HL-60 (cell line): Measurements from ENCODE around the gene FAM120AOS.

Experiments
- DNase-seq, 2 experiments: peaks; one replicate each; pipeline ENCODE4 v3.0.0-alpha.2; 2010 to 2020; ENCODE audit warnings: low read depth in 1 of 2, low spot score in 1 of 2
- H3K27ac ChIP-seq: fragments of 250-450 bp; sonication (Bioruptor Pico); replicated peaks from 2 replicates; pipeline ENCODE4 v1.5.1; 2020; ENCODE audit warnings: mild to moderate bottlenecking, moderate library complexity
- H3K27me3 ChIP-seq: fragments of 250-450 bp; sonication (Bioruptor Pico); 2 replicates; pipeline ENCODE4 v1.5.1; 2021; ENCODE audit warnings: mild to moderate bottlenecking, moderate library complexity; ENCODE audit not compliant: insufficient read depth, poor library complexity, severe bottlenecking
- H3K4me3 ChIP-seq: replicated peaks from 2 replicates; pipeline ENCODE4 v1.5.1; 2011; ENCODE audit warnings: mild to moderate bottlenecking, control low read depth, low read length; ENCODE audit not compliant: insufficient read depth
- CTCF ChIP-seq: IDR thresholded peaks from one replicate; pipeline ENCODE4 v1.5.1; 2011; ENCODE audit warnings: low read length, control low read depth, inconsistent platforms; ENCODE audit not compliant: insufficient read depth
- GABPA ChIP-seq: IDR thresholded peaks from 2 replicates; pipeline ENCODE4 v1.6.1; 2012; ENCODE audit warnings: low read depth
- POLR2AphosphoS5 ChIP-seq: IDR thresholded peaks from 2 replicates; pipeline ENCODE4 v1.6.1; 2012; ENCODE audit warnings: low read depth
- REST ChIP-seq: IDR thresholded peaks from 2 replicates; pipeline ENCODE4 v1.6.1; 2012; ENCODE audit warnings: low read depth; ENCODE audit not compliant: insufficient replicate concordance
- SPI1 ChIP-seq: IDR thresholded peaks from 2 replicates; pipeline ENCODE4 v1.6.1; 2012; ENCODE audit warnings: low read depth, mild to moderate bottlenecking, borderline replicate concordance

The FAM120AOS gene

GRCh38 chr9:93476924-93477323 is 23.5 kb upstream of the FAM120AOS start:
- TF ChIP-seq POLR2AphosphoS5 (no peak), SPI1 (no peak), CTCF (no peak), GABPA (no peak)
- Histone ChIP-seq H3K4me3 (no peak overlapping the region), H3K27me3 (no peaks in the 10 kb centered on the region), H3K27ac (no peak overlapping the region)
- DNase-seq: no peak

- TF ChIP-seq POLR2AphosphoS5 (no peak), SPI1 (no peak), GABPA (no peak), CTCF (no peak), REST (no peak)
- Histone ChIP-seq H3K4me3 (no peak overlapping the region), H3K27me3 (no peaks in the 10 kb centered on the region), H3K27ac (no peak overlapping the region)
- DNase-seq: no peak
These were observed 22.5 kb upstream of the FAM120AOS start for GRCh38 chr9:93475856-93476255.

GRCh38 chr9:93475108-93475507 is 21.7 kb upstream of the FAM120AOS start:
- Histone ChIP-seq H3K27me3 (no peaks in the 10 kb centered on the region), H3K4me3 (no peak overlapping the region), H3K27ac (no peak overlapping the region)
- no peak for TF ChIP-seq POLR2AphosphoS5
- no peak for TF ChIP-seq REST
- DNase-seq: no peak

GRCh38 chr9:93473411-93473810 is 20.0 kb upstream of the FAM120AOS start:
- TF ChIP-seq SPI1 (no peak), POLR2AphosphoS5 (no peak), REST (no peak), CTCF (no peak), GABPA (no peak)
- Histone ChIP-seq H3K4me3 (no peak overlapping the region), H3K27ac (no peak overlapping the region), H3K27me3 (no peaks in the 10 kb centered on the region)
- no peak for DNase-seq
